CD4-positive, alpha-beta T cell treated with Interleukin-2 at 100 ng/mL for 4 hours (primary cell): ENCODE results near the gene PROM2.

Experiments used
- DNase-seq: peaks from one replicate; pipeline ENCODE4 v3.0.0-alpha.2; 2020; ENCODE audit warnings: low spot score

The PROM2 gene

DNA sequence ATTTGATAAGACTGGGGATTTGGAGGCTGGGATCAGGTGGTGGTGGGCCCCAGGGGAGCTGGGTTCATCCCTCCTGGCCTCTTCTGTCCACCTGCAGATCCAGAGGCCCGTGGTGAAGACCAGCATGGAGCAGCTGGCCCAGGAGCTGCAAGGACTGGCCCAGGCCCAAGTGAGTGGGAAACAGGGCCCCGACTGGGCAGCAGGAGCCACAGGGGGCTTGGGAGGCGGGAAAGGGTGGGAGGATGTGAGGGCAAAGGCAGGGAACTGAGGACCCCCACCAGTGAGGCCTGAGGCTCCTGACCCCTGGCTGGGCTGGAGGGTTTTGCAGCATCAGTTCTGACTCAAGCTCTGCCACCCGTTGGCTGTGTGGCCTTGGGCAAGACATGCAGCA is 11.3 kb downstream of the PROM2 start:
- no peak for DNase-seq

- no peak for DNase-seq
These were observed 13.1 kb downstream of the PROM2 start for GRCh38 chr2:95287336-95287735.

DNA sequence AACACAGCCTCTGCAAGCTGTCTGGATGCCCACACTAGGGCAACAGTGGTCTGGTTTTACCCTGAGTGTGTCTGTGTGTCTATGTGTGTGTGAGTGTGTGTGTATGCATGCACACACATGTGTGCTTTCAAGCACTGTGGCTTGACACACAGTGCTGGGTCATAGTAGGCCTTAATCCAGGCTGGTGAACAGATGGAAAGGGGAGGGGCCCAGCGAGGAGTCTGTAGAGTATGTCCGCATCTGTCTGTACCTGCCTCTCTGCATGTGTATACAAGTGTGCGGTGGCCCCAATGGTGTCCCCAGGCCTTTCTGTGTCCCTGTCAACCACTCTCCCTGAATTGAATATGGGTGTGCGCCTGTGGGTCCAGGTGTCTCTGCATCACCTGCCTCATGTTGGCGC is 13.6 kb downstream of the PROM2 start:
- no peak for DNase-seq

GRCh38 chr2:95289253-95289652 is 15.0 kb downstream of the PROM2 start:
- DNase-seq, result no peak

- no peak for DNase-seq
These were observed 17.0 kb downstream of the PROM2 start for GRCh38 chr2:95291222-95291621.

DNA sequence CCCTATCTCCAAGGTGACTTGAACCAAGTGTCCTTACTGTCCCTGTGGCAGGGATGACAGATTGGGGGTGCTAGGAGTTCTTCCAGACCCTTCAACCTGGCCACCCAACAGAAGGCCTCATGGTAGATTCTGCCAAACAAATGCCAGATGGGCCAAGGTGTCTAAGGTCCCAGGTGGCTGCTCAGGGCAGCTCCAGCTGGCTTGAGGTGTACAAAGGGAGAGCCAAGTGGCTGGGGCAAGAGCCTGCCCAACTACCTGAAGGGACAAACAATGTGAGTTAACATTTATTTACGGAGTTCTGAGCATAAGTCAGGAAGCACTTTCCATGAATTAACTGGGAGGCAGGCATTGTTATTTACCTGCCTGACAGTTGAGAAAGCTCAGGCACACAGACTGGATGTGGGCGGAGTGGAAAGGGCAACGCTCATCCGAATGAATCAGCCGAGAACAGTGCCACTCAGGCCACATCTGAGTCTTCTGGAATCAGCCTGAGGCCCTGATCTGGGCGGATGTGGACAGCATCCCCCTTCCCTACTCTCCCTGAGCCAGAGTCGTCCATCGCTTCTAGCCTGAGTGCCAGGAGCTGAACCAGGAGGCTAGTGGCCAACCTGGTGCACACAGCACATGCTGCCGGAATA is 18.5 kb downstream of the PROM2 start:
- DNase-seq, result no peak

- no peak for DNase-seq
These were observed 20.5 kb downstream of the PROM2 start for GRCh38 chr2:95294579-95295250.

DNA sequence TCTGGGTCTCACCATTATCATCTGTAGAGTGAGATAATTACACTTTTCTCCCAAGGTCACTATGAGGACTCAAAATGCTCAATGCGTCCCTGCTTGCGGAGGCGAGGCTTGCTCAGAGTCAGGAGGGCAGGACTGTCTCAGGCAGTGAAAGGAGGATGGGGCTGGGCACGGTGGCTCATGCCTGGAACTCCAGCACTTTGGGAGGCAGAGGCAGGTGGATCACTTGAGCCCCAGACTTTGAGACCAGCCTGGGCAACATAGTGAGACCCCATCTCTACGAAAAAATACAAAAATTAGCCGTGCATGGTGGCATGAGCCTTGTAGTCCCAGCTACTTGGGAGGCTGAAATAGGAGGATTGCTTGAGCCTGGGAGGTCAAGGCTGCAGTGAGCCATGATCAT is 21.1 kb downstream of the PROM2 start:
- no peak for DNase-seq

- no peak for DNase-seq
These were observed 21.8 kb downstream of the PROM2 start for GRCh38 chr2:95296011-95296410.

DNA sequence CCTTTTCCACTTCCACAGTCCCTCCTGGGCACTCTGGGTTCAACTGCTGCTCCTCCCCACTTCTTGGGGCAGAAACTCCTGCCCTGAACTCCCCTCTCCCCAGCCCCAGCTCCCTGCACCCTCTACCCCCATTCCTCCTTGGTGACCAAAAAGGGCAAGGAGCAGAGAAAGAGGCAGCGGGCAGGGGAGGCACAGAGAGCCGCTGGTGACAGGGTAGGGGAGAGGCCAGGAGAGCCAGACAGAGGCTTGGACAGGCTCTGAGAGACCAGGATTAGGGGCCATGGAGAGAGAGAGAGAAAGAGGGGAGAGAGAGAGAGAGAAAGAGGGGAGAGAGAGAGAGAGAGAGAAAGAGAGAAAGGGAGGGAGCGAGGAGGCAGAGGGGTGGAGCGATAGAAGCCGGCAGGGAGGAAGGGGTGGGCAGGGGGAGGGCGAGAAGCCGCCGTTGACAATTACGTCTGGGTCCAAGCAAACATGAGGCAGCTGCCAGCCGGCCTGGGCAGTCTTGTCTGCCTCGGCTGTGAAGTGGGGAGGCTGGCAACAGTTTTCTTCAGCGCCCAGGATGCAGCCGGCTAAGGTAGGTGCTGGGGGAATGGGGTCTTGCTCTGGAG is 22.7 kb downstream of the PROM2 start, which contains the start of gene KCNIP3:
Gene KCNIP3, plus strand, starts transcription at position 468 of the 608 bp plus-strand sequence. Its CDS starts 92 bp downstream, at position 560.
- DNase-seq, result no peak

GRCh38 chr2:95297639-95298395 is 23.6 kb downstream of the PROM2 start:
- no peak for DNase-seq

DNA sequence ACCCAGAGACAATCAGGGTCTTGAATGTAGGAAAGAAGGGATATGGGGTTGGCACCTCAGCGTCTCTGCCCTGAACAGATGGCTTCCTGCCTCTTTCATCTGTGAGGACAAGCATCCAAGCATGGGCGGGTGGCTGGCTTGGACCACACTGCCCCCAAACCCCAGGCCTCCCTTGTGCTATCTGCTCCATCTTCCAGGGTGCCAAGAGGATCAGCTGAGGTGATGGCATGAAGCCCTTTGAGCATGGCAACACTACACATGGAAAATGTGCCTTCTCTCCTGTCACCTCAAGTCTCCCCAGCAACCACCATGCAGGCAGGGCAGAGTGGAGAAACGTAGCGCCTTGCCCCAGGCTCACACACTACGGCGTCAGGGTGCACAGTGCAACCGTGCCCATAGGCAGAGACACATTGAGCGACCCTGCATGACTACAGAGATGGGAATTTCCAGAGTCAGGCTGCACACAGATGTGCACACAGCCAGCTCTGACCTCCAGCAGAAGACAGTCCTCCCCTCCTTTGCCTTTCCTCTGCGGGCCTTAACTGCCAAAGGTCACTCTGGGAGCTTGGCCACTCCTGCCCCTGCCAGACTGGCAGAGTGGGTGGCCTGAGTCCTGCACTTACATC is 24.4 kb downstream of the PROM2 start:
- DNase-seq, result no peak

DNA sequence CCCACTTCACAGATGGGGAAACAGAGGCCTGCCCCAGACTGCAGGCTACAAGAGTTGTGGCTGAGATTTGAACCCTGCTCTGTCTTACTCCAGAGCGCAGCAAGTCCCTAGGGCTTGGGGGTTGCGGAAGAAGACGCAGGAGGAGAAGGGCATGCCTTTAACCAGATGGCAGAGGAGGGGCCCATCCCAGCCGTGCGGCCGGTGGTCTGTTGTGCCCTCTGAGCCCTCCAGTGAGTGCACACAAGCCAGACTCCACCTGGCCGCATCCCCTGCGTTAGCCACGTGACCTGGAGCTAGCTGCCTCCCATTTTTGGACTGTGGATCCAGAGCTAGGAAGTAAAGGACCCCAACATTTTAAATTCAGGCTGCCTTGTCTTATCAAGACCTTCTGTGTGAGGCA is 25.7 kb downstream of the PROM2 start:
- no peak for DNase-seq

DNA sequence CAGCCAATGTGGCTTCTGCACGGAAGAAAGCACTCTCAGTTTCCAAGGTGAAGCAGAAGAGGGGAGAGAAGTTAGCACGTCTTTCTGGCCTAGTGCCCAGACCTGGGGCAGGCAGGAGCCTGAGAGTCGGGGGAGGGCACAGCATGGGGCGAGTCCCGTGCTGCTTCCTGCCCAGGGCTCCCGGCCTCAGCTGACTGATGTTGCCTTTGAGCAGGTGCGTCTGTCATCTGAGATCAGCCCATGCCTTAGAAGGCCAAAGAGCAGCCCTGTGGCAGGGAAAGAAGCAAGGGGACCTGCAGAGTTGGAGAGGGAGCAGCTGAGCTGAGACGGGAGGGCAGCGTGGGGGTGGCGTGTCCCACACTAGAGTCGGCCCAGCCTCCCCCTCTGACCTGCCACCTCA is 26.2 kb downstream of the PROM2 start:
- no peak for DNase-seq

GRCh38 chr2:95301186-95301585 is 26.9 kb downstream of the PROM2 start:
- DNase-seq, result no peak

GRCh38 chr2:95301876-95302641 is 27.8 kb downstream of the PROM2 start:
- DNase-seq, result no peak

GRCh38 chr2:95303191-95303919 is 29.1 kb downstream of the PROM2 start:
- DNase-seq, result no peak

GRCh38 chr2:95305380-95306061 is 31.3 kb downstream of the PROM2 start:
- DNase-seq, result no peak

GRCh38 chr2:95306336-95306895 is 32.2 kb downstream of the PROM2 start:
- DNase-seq, result no peak

GRCh38 chr2:95307036-95307435 is 32.8 kb downstream of the PROM2 start:
- no peak for DNase-seq
